Activated naive CD4-positive, alpha-beta T cell treated with anti-CD3 and anti-CD28 coated beads, Interleukin-2, amount 50 U/mL, for 16 hours (primary cell): Measurements from ENCODE around the gene WFS1.

Experiments used
- DNase-seq: peaks from one replicate; pipeline ENCODE4 v3.0.0-alpha.2; 2020

WFS1 gene

GRCh38 chr4:6280365-6280996, 10.8 kb downstream of the WFS1 start:
- DNase-seq = no peak

GRCh38 chr4:6281436-6282313, 12.0 kb downstream of the WFS1 start:
- DNase-seq = no peak

- DNase-seq = no peak
Observed at GRCh38 chr4:6282314-6282771, 12.7 kb downstream of the WFS1 start.

- no peak for DNase-seq
Observed at GRCh38 chr4:6283282-6283681, 13.6 kb downstream of the WFS1 start.

- no peak for DNase-seq
Observed at GRCh38 chr4:6287017-6287788, 17.6 kb downstream of the WFS1 start.

GRCh38 chr4:6288342-6288741, 18.7 kb downstream of the WFS1 start:
- DNase-seq = no peak

GRCh38 chr4:6288871-6289270, 19.2 kb downstream of the WFS1 start:
- DNase-seq = no peak

- no peak for DNase-seq
Observed at GRCh38 chr4:6290256-6290655, 20.6 kb downstream of the WFS1 start.

GRCh38 chr4:6290769-6291547, 21.3 kb downstream of the WFS1 start:
- DNase-seq = no peak

- DNase-seq = no peak
Observed at GRCh38 chr4:6291784-6292297, 22.2 kb downstream of the WFS1 start.

GRCh38 chr4:6292376-6293096, 22.9 kb downstream of the WFS1 start:
- DNase-seq = no peak

GRCh38 chr4:6293097-6293445, 23.4 kb downstream of the WFS1 start:
- no peak for DNase-seq

- no peak for DNase-seq
Observed at GRCh38 chr4:6293661-6294060, 24.0 kb downstream of the WFS1 start.

GRCh38 chr4:6294705-6295421, 25.2 kb downstream of the WFS1 start:
- no peak for DNase-seq

- DNase-seq = no peak
Observed at GRCh38 chr4:6295495-6295894, 25.8 kb downstream of the WFS1 start.

- DNase-seq = no peak
Observed at GRCh38 chr4:6296026-6296425, 26.4 kb downstream of the WFS1 start.

- DNase-seq = no peak
Observed at GRCh38 chr4:6297266-6297815, 27.7 kb downstream of the WFS1 start.

- no peak for DNase-seq
Observed at GRCh38 chr4:6298035-6298434, 28.4 kb downstream of the WFS1 start.

- no peak for DNase-seq
Observed at GRCh38 chr4:6298852-6299251, 29.2 kb downstream of the WFS1 start.

- no peak for DNase-seq
Observed at GRCh38 chr4:6299875-6300274, 30.2 kb downstream of the WFS1 start.

- DNase-seq = no peak
Observed at GRCh38 chr4:6300359-6300758, 30.7 kb downstream of the WFS1 start.
